WERI-Rb-1 (cell line): ENCODE data around the gene PTPRH.

Experiments used
- DNase-seq: peaks from one replicate; pipeline ENCODE4 v3.0.0-alpha.2; 2020
- H3K27ac ChIP-seq: fragments of 250-450 bp; sonication (Bioruptor Pico); 2 replicates; pipeline ENCODE4 v1.5.1; 2020; ENCODE audit warnings: mild to moderate bottlenecking, moderate library complexity
- H3K27me3 ChIP-seq: fragments of 250-450 bp; sonication (Bioruptor Pico); 2 replicates; pipeline ENCODE4 v1.5.1; 2021; ENCODE audit warnings: mild to moderate bottlenecking, low read depth, moderate library complexity; ENCODE audit not compliant: insufficient read depth, severe bottlenecking
- H3K36me3 ChIP-seq: fragments of 250-450 bp; sonication (Bioruptor Pico); 2 replicates; pipeline ENCODE4 v1.5.1; 2020; ENCODE audit warnings: mild to moderate bottlenecking, moderate library complexity
- H3K4me3 ChIP-seq: 2 replicates; pipeline ENCODE4 v1.5.1; 2011; ENCODE audit warnings: low read depth, mild to moderate bottlenecking, control low read depth, low read length
- H3K9me3 ChIP-seq: fragments of 250-450 bp; sonication (Bioruptor Pico); 2 replicates; pipeline ENCODE4 v1.5.1; 2021; ENCODE audit warnings: mild to moderate bottlenecking, moderate library complexity; ENCODE audit not compliant: severe bottlenecking
- TF ChIP-seq, protein P1 (sequence below): IDR thresholded peaks from 2 replicates; pipeline ENCODE4 v1.5.1; 2011; ENCODE audit warnings: low read depth, mild to moderate bottlenecking, control low read depth, inconsistent platforms, low read length

Gene PTPRH

GRCh38 chr19:55255618-55256423 lies 46.5 kb upstream of the PTPRH start:
- no peak overlapping the region for H3K27ac ChIP-seq
- no peak overlapping the region for H3K4me3 ChIP-seq
- peaks cover 46% of the 10 kb centered on the region for H3K36me3 ChIP-seq
- no peaks in the 10 kb centered on the region for H3K9me3 ChIP-seq
- no peaks in the 10 kb centered on the region for H3K27me3 ChIP-seq
- no peak for DNase-seq
- TF ChIP-seq, protein P1, sequence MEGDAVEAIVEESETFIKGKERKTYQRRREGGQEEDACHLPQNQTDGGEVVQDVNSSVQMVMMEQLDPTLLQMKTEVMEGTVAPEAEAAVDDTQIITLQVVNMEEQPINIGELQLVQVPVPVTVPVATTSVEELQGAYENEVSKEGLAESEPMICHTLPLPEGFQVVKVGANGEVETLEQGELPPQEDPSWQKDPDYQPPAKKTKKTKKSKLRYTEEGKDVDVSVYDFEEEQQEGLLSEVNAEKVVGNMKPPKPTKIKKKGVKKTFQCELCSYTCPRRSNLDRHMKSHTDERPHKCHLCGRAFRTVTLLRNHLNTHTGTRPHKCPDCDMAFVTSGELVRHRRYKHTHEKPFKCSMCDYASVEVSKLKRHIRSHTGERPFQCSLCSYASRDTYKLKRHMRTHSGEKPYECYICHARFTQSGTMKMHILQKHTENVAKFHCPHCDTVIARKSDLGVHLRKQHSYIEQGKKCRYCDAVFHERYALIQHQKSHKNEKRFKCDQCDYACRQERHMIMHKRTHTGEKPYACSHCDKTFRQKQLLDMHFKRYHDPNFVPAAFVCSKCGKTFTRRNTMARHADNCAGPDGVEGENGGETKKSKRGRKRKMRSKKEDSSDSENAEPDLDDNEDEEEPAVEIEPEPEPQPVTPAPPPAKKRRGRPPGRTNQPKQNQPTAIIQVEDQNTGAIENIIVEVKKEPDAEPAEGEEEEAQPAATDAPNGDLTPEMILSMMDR: no peak

DNA sequence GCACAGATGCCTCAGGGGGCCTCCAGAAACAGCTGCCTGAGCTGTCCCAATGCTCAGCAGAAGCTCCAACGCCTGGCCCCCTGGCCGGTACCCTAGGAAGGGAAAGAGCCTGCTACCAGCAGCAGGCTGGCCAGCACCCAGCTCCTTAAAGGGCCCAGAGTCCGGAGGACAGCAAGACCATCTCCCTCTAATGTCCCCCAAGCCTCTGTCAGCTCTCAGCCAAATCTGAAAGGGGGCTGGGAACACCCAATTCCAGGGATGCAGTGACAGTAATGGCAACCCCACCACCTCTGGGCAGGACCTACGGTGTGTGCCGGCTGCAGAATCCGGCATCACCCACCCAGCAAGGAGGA lies 45.3 kb upstream of the PTPRH start:
- TF ChIP-seq, protein P1: no peak
- H3K27ac ChIP-seq: no peak overlapping the region
- peaks cover 52% of the 10 kb centered on the region for H3K36me3 ChIP-seq
- no peak for DNase-seq
- no peak overlapping the region for H3K4me3 ChIP-seq
- H3K27me3 ChIP-seq: no peaks in the 10 kb centered on the region
- no peaks in the 10 kb centered on the region for H3K9me3 ChIP-seq

GRCh38 chr19:55253842-55254624 lies 44.7 kb upstream of the PTPRH start:
- no peak for DNase-seq
- TF ChIP-seq, protein P1: no peak
- H3K4me3 ChIP-seq: no peak overlapping the region
- peaks cover 52% of the 10 kb centered on the region for H3K36me3 ChIP-seq
- no peak overlapping the region for H3K27ac ChIP-seq
- no peaks in the 10 kb centered on the region for H3K27me3 ChIP-seq
- H3K9me3 ChIP-seq: no peaks in the 10 kb centered on the region

DNA sequence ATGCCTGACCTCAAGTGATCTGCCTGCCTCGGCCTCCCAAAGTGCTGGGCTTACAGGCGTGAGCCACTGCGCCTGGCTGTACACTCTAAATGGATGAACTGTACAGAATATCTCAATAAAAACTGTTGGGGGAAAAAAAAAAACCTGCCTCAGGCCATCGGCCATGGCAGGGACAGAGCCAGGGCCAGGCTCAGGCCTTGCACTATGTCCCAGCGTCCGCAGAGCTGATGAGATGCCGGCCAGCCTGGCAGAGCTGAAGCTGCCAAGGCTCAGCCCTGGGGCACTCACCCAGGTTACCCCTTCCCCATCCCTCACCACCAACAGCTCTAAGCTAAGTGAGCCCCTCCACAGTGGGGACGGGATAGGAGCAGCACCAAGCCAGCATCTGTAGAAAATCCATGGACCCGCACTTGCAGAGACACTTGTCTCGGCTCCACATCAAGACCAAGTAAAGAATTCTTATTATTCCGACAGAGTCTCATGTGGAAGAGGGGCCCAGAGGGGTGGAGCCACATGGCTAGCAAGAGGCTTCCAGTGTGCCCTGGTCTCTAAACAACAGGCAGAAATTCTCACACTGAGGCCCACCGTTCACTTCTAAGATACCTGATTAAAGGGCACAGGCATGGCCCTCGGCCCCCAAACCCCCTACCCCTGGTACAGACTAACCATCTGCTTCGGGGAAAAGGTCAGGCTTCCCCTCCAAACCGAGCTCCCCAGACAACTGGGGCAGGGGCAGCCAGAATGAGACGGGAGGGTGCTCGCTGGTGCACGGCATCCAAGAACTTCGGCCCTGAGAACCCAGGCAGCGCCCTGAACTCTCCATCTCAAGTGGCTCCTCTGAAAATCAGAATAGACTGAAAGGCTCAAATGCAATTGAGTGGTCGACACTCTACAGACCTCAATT lies 43.7 kb upstream of the PTPRH start:
- TF ChIP-seq, protein P1: no peak
- DNase-seq: no peak
- H3K9me3 ChIP-seq: no peaks in the 10 kb centered on the region
- no peak overlapping the region for H3K27ac ChIP-seq
- H3K4me3 ChIP-seq: no peak overlapping the region
- no peaks in the 10 kb centered on the region for H3K27me3 ChIP-seq
- peaks cover 58% of the 10 kb centered on the region for H3K36me3 ChIP-seq

GRCh38 chr19:55251341-55252081 lies 42.2 kb upstream of the PTPRH start:
- DNase-seq: no peak
- Histone ChIP-seq H3K36me3 (peaks cover 53% of the 10 kb centered on the region), H3K9me3 (no peaks in the 10 kb centered on the region), H3K27me3 (no peaks in the 10 kb centered on the region), H3K4me3 (no peak overlapping the region), H3K27ac (no peak overlapping the region)
- TF ChIP-seq, protein P1: no peak
